GM21619 (cell line): ENCODE data around the gene ITLN1.

Experiments
- ATAC-seq: cut with Tn5 transposase; IDR thresholded peaks from one replicate; pipeline ENCODE4 v1.9.1; 2021; ENCODE audit not compliant: unreplicated experiment

The ITLN1 gene

DNA sequence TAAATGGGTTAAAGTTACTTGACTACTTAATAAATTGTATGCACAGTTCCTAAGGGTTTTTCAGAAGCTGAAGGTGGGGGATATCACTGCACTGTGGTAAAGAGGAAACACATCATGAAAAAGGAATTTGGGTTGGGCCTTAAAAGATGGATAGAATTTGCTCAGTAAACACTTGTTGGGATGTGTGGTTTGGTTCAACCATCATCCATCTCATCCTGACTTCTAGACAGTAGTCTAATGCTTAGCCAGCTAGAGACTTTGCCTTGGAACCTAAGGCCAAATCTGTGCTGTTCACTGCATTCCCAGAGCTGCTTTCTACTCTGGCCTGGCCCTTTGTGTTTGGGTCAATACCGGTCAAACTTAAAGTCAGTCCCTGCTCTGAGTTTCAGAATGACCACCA is 58.4 kb downstream of the ITLN1 start:
- no peak for ATAC-seq
